ENCODE measurements around the gene ZKSCAN7.

DNA sequence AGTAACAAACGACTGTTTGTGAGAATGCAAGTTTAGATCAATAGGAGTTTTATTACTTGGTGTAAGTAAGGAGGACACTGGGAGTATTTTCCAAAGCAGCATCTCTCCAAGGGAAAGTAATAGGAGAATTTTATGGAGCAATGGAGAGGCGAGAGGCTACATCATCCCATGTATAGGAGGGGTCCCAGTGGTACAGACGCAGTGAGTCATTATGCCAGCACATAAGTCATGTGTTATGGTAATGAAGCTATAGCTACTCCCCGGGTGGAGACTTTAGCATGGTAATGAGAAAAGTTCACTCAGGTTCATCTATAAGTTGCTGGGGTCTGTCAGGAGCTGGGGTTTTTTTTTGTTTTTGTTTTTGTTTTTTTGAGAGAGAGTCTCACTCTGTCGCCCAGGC, 48.0 kb upstream of the ZKSCAN7 start:
- TF ChIP-seq POLR2A (IDR thresholded peaks at IDR 0.05), result no peak
- TF ChIP-seq, protein P1, sequence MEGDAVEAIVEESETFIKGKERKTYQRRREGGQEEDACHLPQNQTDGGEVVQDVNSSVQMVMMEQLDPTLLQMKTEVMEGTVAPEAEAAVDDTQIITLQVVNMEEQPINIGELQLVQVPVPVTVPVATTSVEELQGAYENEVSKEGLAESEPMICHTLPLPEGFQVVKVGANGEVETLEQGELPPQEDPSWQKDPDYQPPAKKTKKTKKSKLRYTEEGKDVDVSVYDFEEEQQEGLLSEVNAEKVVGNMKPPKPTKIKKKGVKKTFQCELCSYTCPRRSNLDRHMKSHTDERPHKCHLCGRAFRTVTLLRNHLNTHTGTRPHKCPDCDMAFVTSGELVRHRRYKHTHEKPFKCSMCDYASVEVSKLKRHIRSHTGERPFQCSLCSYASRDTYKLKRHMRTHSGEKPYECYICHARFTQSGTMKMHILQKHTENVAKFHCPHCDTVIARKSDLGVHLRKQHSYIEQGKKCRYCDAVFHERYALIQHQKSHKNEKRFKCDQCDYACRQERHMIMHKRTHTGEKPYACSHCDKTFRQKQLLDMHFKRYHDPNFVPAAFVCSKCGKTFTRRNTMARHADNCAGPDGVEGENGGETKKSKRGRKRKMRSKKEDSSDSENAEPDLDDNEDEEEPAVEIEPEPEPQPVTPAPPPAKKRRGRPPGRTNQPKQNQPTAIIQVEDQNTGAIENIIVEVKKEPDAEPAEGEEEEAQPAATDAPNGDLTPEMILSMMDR (IDR thresholded peaks at IDR 0.05), result no peak
- TF ChIP-seq POLR2AphosphoS5 (IDR thresholded peaks at IDR 0.05), result no peak

Data from breast epithelium (tissue), 3 donors.